Activated CD8-positive, alpha-beta memory T cell treated with anti-CD3 and anti-CD28 coated beads, Interleukin-2, amount 10 ng/mL, durations not matched to agents 7 days and 5 days (primary cell): ENCODE data around the gene TBX1. TPM values are rescaled to one million over a fixed set of nuclear protein-coding genes. Genes with fewer than 3 reads are reported as not detected.

Experiments
- ATAC-seq: fragments of 150-1000 bp; cut with Tn5 transposase; one replicate; pipeline ENCODE4 v1.10.0; 2021; ENCODE audit warnings: moderate library complexity
- CTCF ChIA-PET: fragments of 350-600 bp; sonication (Branson Sonifier 250); formaldehyde crosslinking; loops from one replicate; lab custom pipeline; 2021; ENCODE audit warnings: antibody characterized with exemption; lab: Charles Lee
- DNase-seq: peaks from one replicate; pipeline ENCODE4 v3.0.0-alpha.2; 2020
- H3K27ac Mint-ChIP-seq: one replicate; pipeline ENCODE4 v1.8.0; 2021; ENCODE audit warnings: mild to moderate bottlenecking, mixed read lengths
- H3K27me3 Mint-ChIP-seq: one replicate; pipeline ENCODE4 v1.8.0; 2021; ENCODE audit warnings: mixed read lengths
- H3K36me3 Mint-ChIP-seq: one replicate; pipeline ENCODE4 v1.8.0; 2021; ENCODE audit warnings: mild to moderate bottlenecking, mixed read lengths
- H3K4me1 Mint-ChIP-seq: one replicate; pipeline ENCODE4 v1.8.0; 2021; ENCODE audit warnings: mixed read lengths
- H3K4me3 Mint-ChIP-seq: one replicate; pipeline ENCODE4 v1.8.0; 2021; ENCODE audit warnings: mild to moderate bottlenecking, moderate library complexity, mixed read lengths
- H3K9me3 Mint-ChIP-seq: one replicate; pipeline ENCODE4 v1.8.0; 2022; ENCODE audit warnings: low read depth, mixed read lengths
- total RNA-seq, 2 experiments: library from RNA; stranded (reverse); gene quantifications; one replicate each; pipeline ENCODE4 v1.2.3, GENCODE V29; 2021

TBX1 gene
- total RNA-seq, 2 experiments from 2014 or later = 0.91 to 1.1 TPM

- H3K4me1 Mint-ChIP-seq = no peaks in the 10 kb centered on the region
- CTCF ChIA-PET = no interaction called here
- no peaks in the 10 kb centered on the region for H3K27me3 Mint-ChIP-seq
- H3K4me3 Mint-ChIP-seq = no peak overlapping the region
- no peak overlapping the region for H3K27ac Mint-ChIP-seq
- ATAC-seq = no peak
- no peaks in the 10 kb centered on the region for H3K9me3 Mint-ChIP-seq
- DNase-seq = no peak
- no peaks in the 10 kb centered on the region for H3K36me3 Mint-ChIP-seq
Measured at GRCh38 chr22:19735665-19736510, 24.7 kb upstream of the TBX1 start.

GRCh38 chr22:19737846-19738663, 22.5 kb upstream of the TBX1 start:
- H3K4me3 Mint-ChIP-seq = no peak overlapping the region
- DNase-seq (no peak), ATAC-seq (no peak)
- CTCF ChIA-PET = no interaction called here
- no peaks in the 10 kb centered on the region for H3K4me1 Mint-ChIP-seq
- H3K27ac Mint-ChIP-seq = no peak overlapping the region
- H3K27me3 Mint-ChIP-seq = no peaks in the 10 kb centered on the region
- H3K9me3 Mint-ChIP-seq = no peaks in the 10 kb centered on the region
- no peaks in the 10 kb centered on the region for H3K36me3 Mint-ChIP-seq

- Mint-ChIP-seq H3K27me3 (no peaks in the 10 kb centered on the region), H3K27ac (no peak overlapping the region), H3K36me3 (no peaks in the 10 kb centered on the region), H3K4me3 (no peak overlapping the region), H3K9me3 (no peaks in the 10 kb centered on the region), H3K4me1 (no peaks in the 10 kb centered on the region)
- CTCF ChIA-PET = no interaction called here
- DNase-seq (no peak), ATAC-seq (no peak)
Measured at GRCh38 chr22:19738664-19739447, 21.7 kb upstream of the TBX1 start.

- H3K4me3 Mint-ChIP-seq = no peak overlapping the region
- no peaks in the 10 kb centered on the region for H3K27me3 Mint-ChIP-seq
- no peak for DNase-seq
- H3K4me1 Mint-ChIP-seq = no peaks in the 10 kb centered on the region
- no peaks in the 10 kb centered on the region for H3K36me3 Mint-ChIP-seq
- H3K9me3 Mint-ChIP-seq = no peaks in the 10 kb centered on the region
- ATAC-seq = no peak
- CTCF ChIA-PET = no interaction called here
- H3K27ac Mint-ChIP-seq = no peak overlapping the region
Measured at GRCh38 chr22:19739448-19739895, 21.1 kb upstream of the TBX1 start.

- no peaks in the 10 kb centered on the region for H3K27me3 Mint-ChIP-seq
- H3K27ac Mint-ChIP-seq = no peak overlapping the region
- no peaks in the 10 kb centered on the region for H3K4me1 Mint-ChIP-seq
- CTCF ChIA-PET = no interaction called here
- ATAC-seq (no peak), DNase-seq (no peak)
- H3K9me3 Mint-ChIP-seq = no peaks in the 10 kb centered on the region
- no peak overlapping the region for H3K4me3 Mint-ChIP-seq
- H3K36me3 Mint-ChIP-seq = no peaks in the 10 kb centered on the region
Measured at GRCh38 chr22:19739911-19740449, 20.6 kb upstream of the TBX1 start.

GRCh38 chr22:19740586-19740985, 20.0 kb upstream of the TBX1 start:
- no peak for DNase-seq
- Mint-ChIP-seq H3K9me3 (no peaks in the 10 kb centered on the region), H3K4me1 (no peaks in the 10 kb centered on the region), H3K4me3 (no peak overlapping the region), H3K27ac (no peak overlapping the region), H3K27me3 (no peaks in the 10 kb centered on the region), H3K36me3 (no peaks in the 10 kb centered on the region)
- CTCF ChIA-PET = interaction anchor here (2.2 kb wide), 1 partner anchor 10 kb away, joined by 7 read pairs; no protein-coding TSS in a partner anchor
- ATAC-seq = no peak

GRCh38 chr22:19741053-19741452, 19.5 kb upstream of the TBX1 start:
- no peak overlapping the region for H3K4me3 Mint-ChIP-seq
- CTCF ChIA-PET = interaction anchor here (2.2 kb wide), 1 partner anchor 10 kb away, joined by 7 read pairs; no protein-coding TSS in a partner anchor
- no peaks in the 10 kb centered on the region for H3K4me1 Mint-ChIP-seq
- H3K27me3 Mint-ChIP-seq = no peaks in the 10 kb centered on the region
- DNase-seq (no peak), ATAC-seq (no peak)
- no peaks in the 10 kb centered on the region for H3K36me3 Mint-ChIP-seq
- no peak overlapping the region for H3K27ac Mint-ChIP-seq
- no peaks in the 10 kb centered on the region for H3K9me3 Mint-ChIP-seq

- Mint-ChIP-seq H3K9me3 (no peaks in the 10 kb centered on the region), H3K27me3 (no peaks in the 10 kb centered on the region), H3K4me3 (no peak overlapping the region), H3K4me1 (no peaks in the 10 kb centered on the region), H3K36me3 (no peaks in the 10 kb centered on the region), H3K27ac (no peak overlapping the region)
- DNase-seq = no peak
- CTCF ChIA-PET = interaction anchor here (2.2 kb wide), 1 partner anchor 12 kb away, joined by 7 read pairs; no protein-coding TSS in a partner anchor
- no peak for ATAC-seq
Measured at GRCh38 chr22:19742160-19743066, 18.2 kb upstream of the TBX1 start.

- CTCF ChIA-PET = no interaction called here
- no peak overlapping the region for H3K27ac Mint-ChIP-seq
- H3K27me3 Mint-ChIP-seq = no peaks in the 10 kb centered on the region
- H3K4me1 Mint-ChIP-seq = no peaks in the 10 kb centered on the region
- no peak overlapping the region for H3K4me3 Mint-ChIP-seq
- no peaks in the 10 kb centered on the region for H3K36me3 Mint-ChIP-seq
- ATAC-seq (no peak), DNase-seq (no peak)
- no peaks in the 10 kb centered on the region for H3K9me3 Mint-ChIP-seq
Measured at GRCh38 chr22:19743081-19743480, 17.5 kb upstream of the TBX1 start.

- H3K36me3 Mint-ChIP-seq = no peaks in the 10 kb centered on the region
- H3K27me3 Mint-ChIP-seq = peaks cover 3% of the 10 kb centered on the region
- H3K4me3 Mint-ChIP-seq = no peak overlapping the region
- H3K27ac Mint-ChIP-seq = no peak overlapping the region
- DNase-seq = no peak
- H3K9me3 Mint-ChIP-seq = no peaks in the 10 kb centered on the region
- H3K4me1 Mint-ChIP-seq = no peaks in the 10 kb centered on the region
- CTCF ChIA-PET = no interaction called here
- no peak for ATAC-seq
Measured at GRCh38 chr22:19743651-19744050, 16.9 kb upstream of the TBX1 start.

GRCh38 chr22:19744350-19745006, 16.1 kb upstream of the TBX1 start:
- H3K27me3 Mint-ChIP-seq = peaks cover 3% of the 10 kb centered on the region
- ATAC-seq (no peak), DNase-seq (no peak)
- no peaks in the 10 kb centered on the region for H3K36me3 Mint-ChIP-seq
- CTCF ChIA-PET = interaction anchor here (1.3 to 1.5 kb wide), 2 partner anchors 14 to 166 kb away, joined by 3 to 5 read pairs; no protein-coding TSS in a partner anchor
- no peaks in the 10 kb centered on the region for H3K9me3 Mint-ChIP-seq
- no peaks in the 10 kb centered on the region for H3K4me1 Mint-ChIP-seq
- H3K27ac Mint-ChIP-seq = no peak overlapping the region
- no peak overlapping the region for H3K4me3 Mint-ChIP-seq
